Measurements from ENCODE around the gene ZBTB34. TPM values are rescaled to one million over a fixed set of nuclear protein-coding genes. Genes with fewer than 3 reads are reported as not detected.
A peak's percentile ranks its signal among the peaks of the same experiment; 100 is the strongest.
"Not testable (repeated sequence)": the region's sequence is repeated elsewhere in the genome, so short reads cannot be mapped to it uniquely, and the experiment has no call there.

The ZBTB34 gene
- 10 to 100 TPM in 9 of 10 donors, 1 to 10 TPM in 1; 9.1 to 14.5 (median 12.2) TPM for polyA plus RNA-seq (ENCODE audit: insufficient read length in 10 of 10)
- long read RNA-seq, donor 1, full-length matches to known transcripts: 13 of 13 reads
- long read RNA-seq, donor 1, partial matches to known transcripts: 0 of 13 reads
- long read RNA-seq, donor 1, other reads (novel, unspliced or antisense): 0 of 13 reads
- long read RNA-seq, donor 2, full-length matches to known transcripts: 13 of 13 reads
- long read RNA-seq, donor 2, partial matches to known transcripts: 0 of 13 reads
- long read RNA-seq, donor 2, other reads (novel, unspliced or antisense): 0 of 13 reads
- long read RNA-seq, donor 3: 0 reads
- long read RNA-seq, donor 4, full-length matches to known transcripts: 7 of 7 reads
- long read RNA-seq, donor 4, partial matches to known transcripts: 0 of 7 reads
- long read RNA-seq, donor 4, other reads (novel, unspliced or antisense): 0 of 7 reads
- long read RNA-seq, donor 5, full-length matches to known transcripts: 13 of 13 reads
- long read RNA-seq, donor 5, partial matches to known transcripts: 0 of 13 reads
- long read RNA-seq, donor 5, other reads (novel, unspliced or antisense): 0 of 13 reads
- long read RNA-seq, donor 6, full-length matches to known transcripts: 16 of 16 reads
- long read RNA-seq, donor 6, partial matches to known transcripts: 0 of 16 reads
- long read RNA-seq, donor 6, other reads (novel, unspliced or antisense): 0 of 16 reads
- long read RNA-seq, donor 7, full-length matches to known transcripts: 6 of 6 reads
- long read RNA-seq, donor 7, partial matches to known transcripts: 0 of 6 reads
- long read RNA-seq, donor 7, other reads (novel, unspliced or antisense): 0 of 6 reads
- long read RNA-seq, donor 8, full-length matches to known transcripts: 18 of 18 reads
- long read RNA-seq, donor 8, partial matches to known transcripts: 0 of 18 reads
- long read RNA-seq, donor 8, other reads (novel, unspliced or antisense): 0 of 18 reads
- long read RNA-seq, donor 9, full-length matches to known transcripts: 2 of 2 reads
- long read RNA-seq, donor 9, partial matches to known transcripts: 0 of 2 reads
- long read RNA-seq, donor 9, other reads (novel, unspliced or antisense): 0 of 2 reads

DNA sequence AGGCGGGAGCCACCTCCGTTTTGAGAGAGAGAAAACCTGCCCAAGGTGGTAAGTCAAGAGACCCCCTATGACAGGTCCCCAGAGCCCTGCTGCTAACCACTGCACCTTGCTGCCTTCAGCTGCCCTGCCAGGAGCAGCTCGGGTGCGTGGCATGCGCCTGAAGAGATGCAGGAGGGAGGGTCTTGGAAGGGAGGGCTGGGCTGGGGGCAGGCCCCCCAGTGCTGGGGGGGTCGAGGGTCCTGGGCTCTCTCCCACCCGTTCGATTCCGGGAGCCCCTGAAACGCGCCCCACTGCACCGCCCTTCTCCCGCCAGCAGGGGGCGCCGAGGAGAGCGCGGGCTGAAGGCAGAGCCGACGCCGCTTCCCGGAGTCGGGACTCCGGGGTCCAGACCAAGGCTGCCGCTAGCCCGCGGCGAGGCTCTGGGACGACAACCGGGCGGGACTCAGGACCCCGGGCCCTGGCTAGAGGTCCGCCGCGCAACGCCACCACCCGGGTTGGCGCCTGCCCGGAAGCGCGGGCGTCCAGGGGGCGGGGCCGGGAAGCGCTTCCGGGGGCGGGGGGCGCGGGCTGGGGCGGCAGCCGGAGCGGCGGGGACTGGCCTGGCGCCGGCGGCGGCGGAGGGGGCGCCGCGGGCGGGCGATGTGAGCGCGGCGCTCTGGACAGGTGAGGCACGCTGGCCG is at the start of gene ZBTB34:
ZBTB34 (plus strand) TSS at position 563 of the 680 bp plus-strand sequence. CDS start 18,761 bp downstream, outside the sequence.
- DNase-seq: peak; percentile 55 to 90 (median 73)

GRCh38 chr9:126813072-126813471 is 47.4 kb upstream of the ZBTB34 start:
- no peak for DNase-seq

GRCh38 chr9:126814091-126814490 is 46.3 kb upstream of the ZBTB34 start:
- DNase-seq: no peak

- DNase-seq: not testable (repeated sequence)
Observed at GRCh38 chr9:126817615-126818014, 42.8 kb upstream of the ZBTB34 start.

GRCh38 chr9:126818482-126818881 is 42.0 kb upstream of the ZBTB34 start:
- DNase-seq: no peak

GRCh38 chr9:126819482-126819881 is 41.0 kb upstream of the ZBTB34 start:
- DNase-seq: no peak

GRCh38 chr9:126822278-126822677 is 38.2 kb upstream of the ZBTB34 start:
- no peak for DNase-seq

GRCh38 chr9:126822873-126823272 is 37.6 kb upstream of the ZBTB34 start:
- no peak for DNase-seq

- not testable (repeated sequence) for DNase-seq
Observed at GRCh38 chr9:126824052-126824451, 36.4 kb upstream of the ZBTB34 start.

GRCh38 chr9:126827227-126827626 is 33.2 kb upstream of the ZBTB34 start:
- no peak for DNase-seq

- no peak for DNase-seq
Observed at GRCh38 chr9:126829035-126829434, 31.4 kb upstream of the ZBTB34 start.

DNA sequence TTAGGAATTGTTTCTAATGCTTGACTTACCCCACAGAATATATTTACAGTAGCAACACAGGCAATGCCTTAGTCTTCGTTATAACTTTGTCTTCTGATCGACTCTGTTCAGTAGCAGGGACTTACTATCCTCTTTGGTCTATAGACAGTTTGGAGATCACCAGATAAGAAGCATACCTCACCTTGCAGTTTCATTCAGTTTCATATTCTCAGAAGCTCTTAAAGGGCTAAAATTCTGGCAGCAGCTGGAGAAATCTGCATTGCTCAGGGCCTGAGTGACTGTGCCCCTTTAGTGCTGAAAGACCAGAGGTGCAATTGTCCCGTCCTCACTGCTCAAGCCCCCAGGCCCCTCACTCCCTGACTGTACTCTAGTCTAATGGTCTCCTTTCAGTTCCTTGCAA is 29.6 kb upstream of the ZBTB34 start:
- no peak for DNase-seq

- no peak for DNase-seq
Observed at GRCh38 chr9:126832440-126832839, 28.0 kb upstream of the ZBTB34 start.

DNA sequence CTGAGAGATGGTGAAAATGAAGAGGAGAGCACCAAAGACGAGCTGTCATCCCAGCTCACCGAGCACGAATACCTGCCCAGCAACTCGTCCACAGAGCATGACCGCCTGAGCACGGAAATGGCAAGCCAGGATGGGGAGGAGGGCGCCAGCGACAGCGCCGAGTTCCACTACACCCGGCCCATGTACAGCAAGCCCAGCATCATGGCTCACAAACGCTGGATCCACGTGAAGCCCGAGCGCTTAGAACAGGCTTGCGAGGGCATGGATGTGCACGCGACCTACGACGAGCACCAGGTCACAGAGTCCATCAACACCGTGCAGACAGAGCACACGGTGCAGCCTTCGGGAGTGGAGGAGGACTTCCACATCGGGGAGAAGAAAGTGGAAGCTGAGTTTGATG is 27.4 kb upstream of the ZBTB34 start:
- no peak for DNase-seq

DNA sequence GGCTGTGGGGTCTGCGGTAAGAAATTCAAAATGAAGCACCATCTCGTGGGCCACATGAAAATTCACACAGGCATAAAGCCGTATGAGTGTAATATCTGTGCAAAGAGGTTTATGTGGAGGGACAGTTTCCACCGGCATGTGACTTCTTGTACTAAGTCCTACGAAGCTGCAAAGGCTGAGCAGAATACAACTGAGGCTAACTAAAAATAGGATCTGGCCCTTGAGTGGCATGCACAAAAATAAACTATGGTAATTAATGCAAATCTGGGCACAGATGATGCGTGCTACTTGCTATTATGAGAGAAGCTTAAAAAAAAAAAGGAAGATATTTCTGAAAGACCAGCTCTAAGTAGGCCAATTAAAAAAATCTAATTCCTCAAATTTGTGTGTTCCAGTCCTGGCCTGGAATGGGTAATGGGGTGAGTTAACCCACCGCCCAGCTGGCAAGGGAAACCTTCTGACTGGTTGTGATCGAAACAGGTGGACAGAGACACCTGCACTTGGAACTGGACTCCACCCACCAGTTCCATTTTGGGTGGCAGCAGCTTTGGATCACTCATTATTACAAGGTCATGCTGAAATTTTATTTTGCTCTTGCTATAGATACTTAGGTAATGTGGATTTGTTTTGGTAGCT is 26.6 kb upstream of the ZBTB34 start:
- DNase-seq: no peak

GRCh38 chr9:126834672-126835071 is 25.8 kb upstream of the ZBTB34 start:
- DNase-seq: no peak

DNA sequence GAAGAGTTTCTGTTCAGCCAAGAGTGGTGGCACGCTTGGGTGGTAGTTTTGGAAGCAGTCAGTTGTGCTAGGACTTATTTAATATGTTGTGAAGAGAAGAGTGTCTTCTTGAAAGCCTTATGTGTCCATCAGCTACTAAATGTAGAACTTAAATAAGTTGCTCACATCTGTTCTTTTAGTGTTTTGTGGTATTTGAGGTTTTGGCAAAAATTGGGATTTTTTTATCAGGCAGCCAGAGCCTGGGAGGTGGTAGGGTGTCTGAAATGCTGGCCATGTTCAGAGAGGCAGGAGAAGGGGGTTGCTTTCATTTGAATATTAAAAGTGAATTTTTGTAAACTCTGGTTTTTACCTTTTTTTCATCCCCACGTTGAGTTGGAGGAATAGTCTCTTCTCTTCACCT is 24.2 kb upstream of the ZBTB34 start:
- no peak for DNase-seq

DNA sequence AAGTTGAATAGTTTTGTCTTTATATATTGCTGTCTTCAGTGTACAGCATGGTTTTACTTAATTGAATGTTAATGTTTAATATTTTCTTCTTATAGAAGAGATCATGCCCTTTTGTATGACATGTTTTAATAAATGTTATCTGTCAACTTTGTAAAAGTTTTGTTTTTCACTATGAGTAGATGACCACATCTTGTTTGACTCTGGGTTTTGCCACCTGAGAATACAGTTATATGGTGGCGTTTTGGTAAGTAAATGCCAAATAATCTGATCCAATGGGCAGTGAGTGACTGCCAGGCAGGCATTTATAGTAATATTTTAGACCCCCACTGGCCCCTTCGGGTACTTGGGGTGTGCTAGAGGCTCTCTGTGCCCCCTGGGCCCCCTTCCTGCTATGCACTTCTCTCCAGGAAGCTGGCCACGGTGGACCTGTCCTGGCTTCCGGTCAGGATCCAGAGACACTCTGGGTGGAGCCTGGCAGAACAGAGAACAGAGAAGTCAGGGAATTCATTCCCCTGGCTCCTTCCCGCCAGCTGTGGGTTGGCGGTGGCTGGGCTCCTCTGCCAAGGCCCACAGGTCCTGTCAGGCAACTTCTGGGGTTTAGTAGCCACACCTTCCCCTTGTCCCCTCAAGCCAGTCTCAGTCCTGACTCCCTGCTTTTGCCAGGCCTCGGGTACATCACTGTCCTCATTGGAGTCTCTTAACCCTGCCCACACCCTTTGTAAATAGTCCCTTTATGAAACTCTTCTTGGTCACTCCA is 22.2 kb upstream of the ZBTB34 start:
- DNase-seq: no peak

DNA sequence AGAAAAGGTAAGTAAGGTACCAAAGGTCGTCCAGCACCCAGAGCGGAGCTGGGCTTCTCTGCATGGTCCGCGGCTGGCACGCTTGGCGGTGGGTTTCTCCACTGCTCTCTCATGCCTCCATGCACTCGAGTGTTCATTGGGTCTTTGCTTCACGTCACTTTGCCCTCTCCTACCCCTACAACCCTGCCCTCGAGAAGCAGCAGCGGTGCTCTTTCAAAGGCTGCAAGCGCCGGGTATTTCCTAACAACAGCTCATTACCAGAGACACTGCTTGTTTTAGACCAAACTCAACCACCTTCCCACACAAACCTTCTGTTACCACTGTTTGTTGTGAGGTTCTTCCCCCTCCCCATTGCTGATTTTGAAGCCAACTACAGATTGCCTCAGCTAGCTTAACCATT is 21.5 kb upstream of the ZBTB34 start:
- no peak for DNase-seq

GRCh38 chr9:126839301-126839700 is 21.1 kb upstream of the ZBTB34 start:
- no peak for DNase-seq

Data from muscle of back (tissue), 13 donors.